Stomach smooth muscle (tissue), 2 donors: ENCODE measurements around the gene PNKD.

Experiments used
- H3K27ac ChIP-seq: one replicate; pipeline ENCODE4 v1.7.0; 2013; ENCODE audit warnings: mild to moderate bottlenecking, low read length, inconsistent platforms
- H3K27me3 ChIP-seq, 2 donors: one replicate each; pipeline ENCODE4 v1.7.0; 2013; ENCODE audit warnings: low read length in 2 of 2; ENCODE audit not compliant: insufficient read depth in 2 of 2, control insufficient read depth in 1 of 2
- H3K36me3 ChIP-seq, 2 donors: one replicate each; pipeline ENCODE4 v1.7.0; 2013; ENCODE audit warnings: low read length in 2 of 2; ENCODE audit not compliant: control insufficient read depth in 2 of 2, insufficient read depth in 2 of 2
- H3K4me1 ChIP-seq: one replicate; pipeline ENCODE4 v1.7.0; 2013; ENCODE audit warnings: low read length; ENCODE audit not compliant: control insufficient read depth, insufficient read depth
- H3K4me3 ChIP-seq, 2 donors: one replicate each; pipeline ENCODE4 v1.7.0; 2013; ENCODE audit warnings: low read length in 2 of 2
- H3K9ac ChIP-seq, 2 donors: one replicate each; pipeline ENCODE4 v1.7.0; 2013; ENCODE audit warnings: low read length in 2 of 2, mild to moderate bottlenecking in 1 of 2
- H3K9me3 ChIP-seq, 2 donors: one replicate each; pipeline ENCODE4 v1.7.0; 2013; ENCODE audit warnings: low read length in 2 of 2; ENCODE audit not compliant: control insufficient read depth in 2 of 2
- donor health status: healthy.
- donor health status: Pancreatic carcinoma.

The PNKD gene

GRCh38 chr2:218263817-218264641 lies 6.3 kb upstream of the PNKD start:
- H3K4me3 ChIP-seq, result peak overlapping the region in 1 of 2 donors; percentile 8
- no peaks in the 10 kb centered on the region for H3K27me3 ChIP-seq
- peak overlapping the region; percentile 96 for H3K27ac ChIP-seq
- H3K9me3 ChIP-seq, result no peaks in the 10 kb centered on the region
- H3K4me1 ChIP-seq, result peaks cover 74% of the 10 kb centered on the region
- no peak overlapping the region for H3K9ac ChIP-seq
- H3K36me3 ChIP-seq, result peaks cover 36% of the 10 kb centered on the region in 2 donors

GRCh38 chr2:218264773-218265561 lies 5.4 kb upstream of the PNKD start:
- Histone ChIP-seq H3K4me1 (peaks cover 71% of the 10 kb centered on the region), H3K27me3 (no peaks in the 10 kb centered on the region), H3K4me3 (no peak overlapping the region), H3K36me3 (peaks cover 36% of the 10 kb centered on the region in 2 donors), H3K9me3 (no peaks in the 10 kb centered on the region), H3K9ac (no peak overlapping the region), H3K27ac (no peak overlapping the region)

GRCh38 chr2:218265626-218266025 lies 4.7 kb upstream of the PNKD start:
- H3K27me3 ChIP-seq, result no peaks in the 10 kb centered on the region
- H3K9ac ChIP-seq, result no peak overlapping the region
- H3K4me3 ChIP-seq, result no peak overlapping the region
- H3K36me3 ChIP-seq, result peaks cover 36% of the 10 kb centered on the region in 2 donors
- H3K27ac ChIP-seq, result no peak overlapping the region
- H3K4me1 ChIP-seq, result peaks cover 65% of the 10 kb centered on the region
- no peaks in the 10 kb centered on the region for H3K9me3 ChIP-seq

- peaks cover 36% of the 10 kb centered on the region in 2 donors for H3K36me3 ChIP-seq
- no peaks in the 10 kb centered on the region for H3K9me3 ChIP-seq
- H3K27ac ChIP-seq, result no peak overlapping the region
- no peaks in the 10 kb centered on the region for H3K27me3 ChIP-seq
- peaks cover 64% of the 10 kb centered on the region for H3K4me1 ChIP-seq
- H3K4me3 ChIP-seq, result no peak overlapping the region
- no peak overlapping the region for H3K9ac ChIP-seq
Observed at GRCh38 chr2:218266316-218266979, 3.9 kb upstream of the PNKD start.

GRCh38 chr2:218267259-218267658 lies 3.1 kb upstream of the PNKD start:
- H3K4me3 ChIP-seq, result no peak overlapping the region
- H3K27me3 ChIP-seq, result no peaks in the 10 kb centered on the region
- peaks cover 36% of the 10 kb centered on the region in 2 donors for H3K36me3 ChIP-seq
- H3K9ac ChIP-seq, result no peak overlapping the region
- peaks cover 64% of the 10 kb centered on the region for H3K4me1 ChIP-seq
- H3K27ac ChIP-seq, result no peak overlapping the region
- H3K9me3 ChIP-seq, result no peaks in the 10 kb centered on the region

GRCh38 chr2:218270721-218271486 lies 585 bp downstream of the PNKD start:
- Histone ChIP-seq H3K9ac (peak overlapping the region; percentile 78 to 85), H3K9me3 (no peaks in the 10 kb centered on the region), H3K27ac (peak overlapping the region; percentile 70), H3K4me3 (peak overlapping the region; percentile 81 to 96), H3K36me3 (peaks cover 36 to 39% of the 10 kb centered on the region in 2 donors), H3K27me3 (no peaks in the 10 kb centered on the region), H3K4me1 (peaks cover 42% of the 10 kb centered on the region)

GRCh38 chr2:218271487-218271797 lies 1.1 kb downstream of the PNKD start:
- Histone ChIP-seq H3K27ac (peak overlapping the region; percentile 70), H3K9me3 (no peaks in the 10 kb centered on the region), H3K4me3 (peak overlapping the region; percentile 81 to 96), H3K9ac (peak overlapping the region; percentile 42 to 78), H3K36me3 (peaks cover 35 to 38% of the 10 kb centered on the region in 2 donors), H3K27me3 (no peaks in the 10 kb centered on the region), H3K4me1 (peaks cover 42% of the 10 kb centered on the region)

GRCh38 chr2:218271865-218272530 lies 1.7 kb downstream of the PNKD start:
- no peaks in the 10 kb centered on the region for H3K9me3 ChIP-seq
- H3K4me3 ChIP-seq, result peak overlapping the region; percentile 57 to 81
- H3K27me3 ChIP-seq, result no peaks in the 10 kb centered on the region
- H3K4me1 ChIP-seq, result peaks cover 42% of the 10 kb centered on the region
- H3K27ac ChIP-seq, result peak overlapping the region; percentile 64
- peaks cover 35 to 38% of the 10 kb centered on the region in 2 donors for H3K36me3 ChIP-seq
- peak overlapping the region in 1 of 2 donors; percentile 78 for H3K9ac ChIP-seq

GRCh38 chr2:218272531-218273212 lies 2.4 kb downstream of the PNKD start:
- Histone ChIP-seq H3K36me3 (peaks cover 38 to 39% of the 10 kb centered on the region in 2 donors), H3K4me1 (peaks cover 39% of the 10 kb centered on the region), H3K27ac (peak overlapping the region; percentile 64), H3K4me3 (peak overlapping the region in 1 of 2 donors; percentile 57), H3K9me3 (no peaks in the 10 kb centered on the region), H3K9ac (no peak overlapping the region), H3K27me3 (no peaks in the 10 kb centered on the region)
